Esophagus squamous epithelium (tissue), 5 donors: ENCODE results near the gene MAPRE2. TPM values are rescaled to one million over a fixed set of nuclear protein-coding genes. Genes with fewer than 3 reads are reported as not detected.
A peak's percentile ranks its signal among the peaks of the same experiment; 100 is the strongest.

Experiments
- DNase-seq: peaks from one replicate; lab custom pipeline; 2025; lab: John Stamatoyannopoulos, UW
- H3K27ac ChIP-seq, 4 donors: fragments of 200-600 bp; sonication (generic); one replicate each; pipeline ENCODE4 v1.5.1; 2016 to 2019; ENCODE audit warnings: mild to moderate bottlenecking in 1 of 4
- H3K27me3 ChIP-seq, 4 donors: fragments of 200-600 bp; sonication (generic); 1 replicate in 3 of 4; 2 replicates in 1 of 4; pipeline versions ENCODE4 v1.5.1 to v1.6.0; 2017 to 2021; ENCODE audit warnings: antibody characterized with exemption in 1 of 4
- H3K36me3 ChIP-seq, 3 donors: fragments of 200-600 bp; sonication (generic); one replicate each; pipeline ENCODE4 v1.5.1; 2016 to 2019
- H3K4me1 ChIP-seq, 3 donors: fragments of 200-600 bp; sonication (generic); one replicate each; pipeline ENCODE4 v1.5.1; 2017 to 2019
- H3K4me3 ChIP-seq, 4 donors: fragments of 200-600 bp; sonication (generic); 1 replicate in 3 of 4; 2 replicates in 1 of 4; pipeline ENCODE4 v1.5.1; 2016 to 2019; ENCODE audit warnings: mild to moderate bottlenecking in 2 of 4, moderate library complexity in 1 of 4
- H3K9me3 ChIP-seq, 3 donors: fragments of 200-600 bp; sonication (generic); one replicate each; pipeline ENCODE4 v1.5.1; 2016 to 2019
- CTCF ChIP-seq, 6 experiments: fragments of 450-650 bp in 4 of 6; fragments of 200-600 bp in 2 of 6; sonication (generic) in 2 of 6; IDR thresholded peaks; one replicate each; pipeline ENCODE4 v1.5.1; 2016 to 2019; ENCODE audit warnings: antibody characterized with exemption in 6 of 6, mild to moderate bottlenecking in 4 of 6, moderate library complexity in 4 of 6
- POLR2A ChIP-seq, 4 donors: fragments of 450-650 bp; IDR thresholded peaks; one replicate each; pipeline ENCODE4 v1.6.1; 2017; ENCODE audit warnings: antibody characterized with exemption in 4 of 4, mild to moderate bottlenecking in 4 of 4, moderate library complexity in 3 of 4
- whole genome bisulfite sequencing, 2 donors: methylation state at CpG; one replicate each; pipeline ENCODE4 v1.1.5; 2018; 5-methylcytosine and 5-hydroxymethylcytosine counted together
- intact Hi-C: fragments of 100-400 bp; cut with DNase I; formaldehyde crosslinking; loops from one replicate; pipeline ENCODE4 v1.15.0; 2022
- total RNA-seq, 4 donors: library from RNA; depleted of rRNA; stranded (reverse); fragments of >200 nt; gene quantifications; one replicate each; pipeline ENCODE4 v1.1.0, GENCODE V29; 2016
- donor health status: DM: yes; HTN: yes; CAD: no.

The MAPRE2 gene
- total RNA-seq, 4 donors from 2014 or later, result 1.5 to 9.0 (median 5.0) TPM

- TF ChIP-seq POLR2A (IDR thresholded peaks at IDR 0.05), result no peak
- TF ChIP-seq CTCF (IDR thresholded peaks at IDR 0.05), result no peak
- no peak for DNase-seq
- Histone ChIP-seq H3K36me3 (no peaks in the 10 kb centered on the region), H3K4me1 (peaks cover 0 to 60% (median 14%) of the 10 kb centered on the region in 3 donors), H3K27me3 (no peaks in the 10 kb centered on the region), H3K4me3 (peak overlapping the region; percentile 54 to 80 (median 73)), H3K27ac (peak overlapping the region; percentile 81 to 91 (median 86)), H3K9me3 (no peaks in the 10 kb centered on the region)
- 1 to 2% methylated on average over 10 to 11 of the region's 11 CpGs for WGBS, 2 donors
- intact Hi-C loops, result no loop called here
These were observed 688 bp downstream of the MAPRE2 start for GRCh38 chr18:35041815-35042387.

- H3K4me1 ChIP-seq, result peaks cover 0 to 60% (median 14%) of the 10 kb centered on the region in 3 donors
- H3K27ac ChIP-seq, result peak overlapping the region in 3 of 4 donors; percentile 86 to 91 (median 87)
- H3K27me3 ChIP-seq, result no peaks in the 10 kb centered on the region
- no peak for TF ChIP-seq CTCF (IDR thresholded peaks at IDR 0.05)
- TF ChIP-seq POLR2A (IDR thresholded peaks at IDR 0.05), result no peak
- DNase-seq, result no peak
- H3K36me3 ChIP-seq, result no peaks in the 10 kb centered on the region
- peak overlapping the region; percentile 54 to 80 (median 73) for H3K4me3 ChIP-seq
- intact Hi-C loops, result no loop called here
- 31 to 39% methylated on average over 5 of the region's 5 CpGs for WGBS, 2 donors
- H3K9me3 ChIP-seq, result no peaks in the 10 kb centered on the region
These were observed 1.3 kb downstream of the MAPRE2 start for GRCh38 chr18:35042389-35043071.

GRCh38 chr18:35043207-35043606, 2.0 kb downstream of the MAPRE2 start:
- no peaks in the 10 kb centered on the region for H3K9me3 ChIP-seq
- H3K36me3 ChIP-seq, result no peaks in the 10 kb centered on the region
- no peaks in the 10 kb centered on the region for H3K27me3 ChIP-seq
- H3K27ac ChIP-seq, result peak overlapping the region in 3 of 4 donors; percentile 22 to 87 (median 86)
- intact Hi-C loops, result no loop called here
- H3K4me1 ChIP-seq, result peaks cover 0 to 60% (median 14%) of the 10 kb centered on the region in 3 donors
- peak overlapping the region in 3 of 4 donors; percentile 68 to 80 (median 78) for H3K4me3 ChIP-seq
- 37 to 55% methylated on average over 5 of the region's 5 CpGs for WGBS, 2 donors
- no peak for DNase-seq
- TF ChIP-seq POLR2A (IDR thresholded peaks at IDR 0.05) (no peak), CTCF (IDR thresholded peaks at IDR 0.05) (no peak)

GRCh38 chr18:35045121-35045520, 3.9 kb downstream of the MAPRE2 start:
- Histone ChIP-seq H3K9me3 (no peaks in the 10 kb centered on the region), H3K36me3 (no peaks in the 10 kb centered on the region), H3K27ac (peak overlapping the region in 3 of 4 donors; percentile 7 to 39 (median 21)), H3K4me1 (peaks cover 0 to 73% (median 14%) of the 10 kb centered on the region in 3 donors), H3K27me3 (no peaks in the 10 kb centered on the region), H3K4me3 (no peak overlapping the region)
- TF ChIP-seq POLR2A (IDR thresholded peaks at IDR 0.05) (no peak), CTCF (IDR thresholded peaks at IDR 0.05) (no peak)
- intact Hi-C loops, result no loop called here
- WGBS, 2 donors, result 36 to 38% methylated on average over 4 of the region's 4 CpGs
- DNase-seq, result no peak

- H3K9me3 ChIP-seq, result no peaks in the 10 kb centered on the region
- intact Hi-C loops, result no loop called here
- peak overlapping the region in 1 of 4 donors; percentile 6 for H3K27ac ChIP-seq
- no peak for DNase-seq
- TF ChIP-seq CTCF (IDR thresholded peaks at IDR 0.05) (no peak), POLR2A (IDR thresholded peaks at IDR 0.05) (no peak)
- no peaks in the 10 kb centered on the region for H3K36me3 ChIP-seq
- H3K27me3 ChIP-seq, result no peaks in the 10 kb centered on the region
- H3K4me1 ChIP-seq, result peaks cover 0 to 76% (median 16%) of the 10 kb centered on the region in 3 donors
- 65 to 82% methylated on average over 2 of the region's 2 CpGs for WGBS, 2 donors
- H3K4me3 ChIP-seq, result no peak overlapping the region
These were observed 4.6 kb downstream of the MAPRE2 start for GRCh38 chr18:35045806-35046205.
